Heart left ventricle (tissue), 16 donors: ENCODE results near the gene CHD2. TPM values are rescaled to one million over a fixed set of nuclear protein-coding genes. Genes with fewer than 3 reads are reported as not detected.

ENCODE experiments used
- ATAC-seq, 4 donors: fragments of 200-7000 bp; cut with Tn5 transposase; one replicate each; pipeline ENCODE4 v1.9.1; 2020 to 2022; ENCODE audit warnings: moderate library complexity in 4 of 4, mild to moderate bottlenecking in 3 of 4, moderate number of reproducible peaks in 1 of 4
- DNase-seq, 5 donors: peaks; one replicate each; pipeline ENCODE4 v3.0.0-alpha.2; 2020
- H3K27ac ChIP-seq, 12 donors: fragments of 200-600 bp; sonication (generic) in 4 of 12; one replicate each; pipeline versions ENCODE4 v1.5.0 to v1.8.0; 2016 to 2022; ENCODE audit warnings: mild to moderate bottlenecking in 2 of 12
- H3K27me3 ChIP-seq, 9 donors: fragments of 200-600 bp; sonication (generic) in 2 of 9; one replicate each; pipeline versions ENCODE4 v1.5.1 to v1.8.0; 2016 to 2022; ENCODE audit warnings: mild to moderate bottlenecking in 3 of 9
- H3K36me3 ChIP-seq, 9 donors: fragments of 200-600 bp; sonication (generic) in 2 of 9; one replicate each; pipeline versions ENCODE4 v1.5.0 to v1.8.0; 2018 to 2022; ENCODE audit warnings: mild to moderate bottlenecking in 2 of 9
- H3K4me1 ChIP-seq, 12 donors: fragments of 200-600 bp; sonication (generic) in 4 of 12; one replicate each; pipeline versions ENCODE4 v1.5.0 to v1.8.0; 2016 to 2022; ENCODE audit warnings: mild to moderate bottlenecking in 3 of 12
- H3K4me3 ChIP-seq, 12 donors: fragments of 200-600 bp; sonication (generic) in 4 of 12; one replicate each; pipeline versions ENCODE4 v1.5.0 to v1.8.0; 2017 to 2022; ENCODE audit warnings: mild to moderate bottlenecking in 9 of 12, moderate library complexity in 4 of 12
- H3K9me3 ChIP-seq, 12 donors: fragments of 200-600 bp; sonication (generic) in 4 of 12; one replicate each; pipeline versions ENCODE4 v1.5.0 to v1.8.0; 2016 to 2022; ENCODE audit warnings: mild to moderate bottlenecking in 1 of 12
- POLR2A ChIP-seq, 2 donors: fragments of 450-650 bp; IDR thresholded peaks; one replicate each; pipeline ENCODE4 v1.6.1; 2017; ENCODE audit warnings: antibody characterized with exemption in 2 of 2, mild to moderate bottlenecking in 2 of 2, moderate library complexity in 2 of 2
- WGBS, 4 donors: extraction: QIAGEN DNeasy Blood & Tissue Kit in 2 of 4; methylation state at CpG; one replicate each; pipeline versions ENCODE4 v1.1.5 to v1.1.7; 2013 to 2018; 5-methylcytosine and 5-hydroxymethylcytosine counted together
- intact Hi-C, 10 donors: fragments of 100-400 bp; cut with DNase I; formaldehyde crosslinking; loops; one replicate each; pipeline versions ENCODE4 v1.11.1 to v1.14.2; 2022
- polyA plus RNA-seq, 2 donors: library from polyadenylated mRNA; stranded (reverse); fragments of 200-250 nt; gene quantifications; one replicate each; pipeline ENCODE4 v1.2.3, GENCODE V29; 2013
- total RNA-seq, 9 donors: library from RNA; depleted of rRNA in 2 of 9; stranded (reverse); fragments of >200 nt in 2 of 9; fragmentation: NEBNext Ultra II Directional in 3 of 9; extraction: Animal tissue kit (Norgen Biotek cat#: 25700) in 3 of 9; gene quantifications; one replicate each; pipeline versions ENCODE4 v1.1.0 to v1.2.4, GENCODE V29; 2016 to 2023
- TF ChIP-seq, protein P1 (sequence below), 12 donors: fragments of 200-600 bp; sonication (generic) in 4 of 12; IDR thresholded peaks; one replicate each; pipeline versions ENCODE4 v1.5.0 to v1.8.0; 2018 to 2022; ENCODE audit warnings: antibody characterized with exemption in 12 of 12, mild to moderate bottlenecking in 5 of 12
- donor health status: ischemic (EF 13 %, LVEDD 7.1; RV severe dilation, severe dysfunction).
- donor health status: healthy with polysubstance abuse.
- donor health status: DM: no; HTN: yes; CAD: no.
- donor health status: DM: no; HTN: no; CAD: no.
- donor health status: ischemic (EF 25% LVEDD 6.9; RV normal size, moderate dysfunction).
- donor health status: ischemic (EF 25% LVEDD 5.7; RV mildly dilated, moderate dysfunction).
- donor health status: healthy.
- donor health status: DM: yes; HTN: yes; CAD: no.
- donor health status: ischemic (EF 35%, LVEDD 5.7; RV mildly dilated, moderate dysfunction).
- donor health status: nonischemic (EF 11% LVEDD 7.7; RV severe dilation, severe dysfunction).
- donor health status: DM: yes; HTN: yes; CAD: no.
- donor health status: PGD.
- donor health status: ischemic (EF 29% LVEDD 5.4; RV normal size, mild dysfunction).
- donor health status: nonischemic (EF 23%, LVEDD 6.1; RV moderate dilation, normal function).

The CHD2 gene
- total and polyA plus RNA-seq, 11 donors, result 23.1 to 76.8 (median 41.6) TPM

DNA sequence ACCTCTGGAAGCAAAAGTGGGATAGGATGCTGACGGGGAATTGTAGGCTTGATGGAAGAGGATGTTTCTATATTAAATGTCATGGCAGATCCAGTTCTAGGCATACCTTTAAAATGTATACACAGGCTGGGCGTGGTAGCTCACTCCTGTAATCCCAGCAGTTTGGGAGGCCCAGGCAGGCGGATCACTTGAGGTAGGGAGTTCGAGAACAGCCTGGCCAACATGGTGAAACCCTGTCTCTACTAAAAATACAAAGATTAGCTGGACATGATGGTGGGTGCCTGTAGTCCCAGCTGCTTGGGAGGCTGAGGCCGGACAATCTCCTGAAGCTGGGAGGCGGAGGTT is 8.6 kb downstream of the CHD2 start:
- 66 to 78% (median 72%) methylated on average over 6 of the region's 6 CpGs for WGBS, 4 donors
- no peaks in the 10 kb centered on the region for H3K27me3 ChIP-seq
- no peaks in the 10 kb centered on the region for H3K9me3 ChIP-seq
- no peak for ATAC-seq
- DNase-seq, result no peak
- H3K4me3 ChIP-seq, result peak overlapping the region in 9 of 12 donors; percentile 1 to 75 (median 15)
- peak overlapping the region; percentile 49 to 99 (median 94) for H3K27ac ChIP-seq
- TF ChIP-seq POLR2A (IDR thresholded peaks at IDR 0.05), result no peak
- TF ChIP-seq, protein P1, sequence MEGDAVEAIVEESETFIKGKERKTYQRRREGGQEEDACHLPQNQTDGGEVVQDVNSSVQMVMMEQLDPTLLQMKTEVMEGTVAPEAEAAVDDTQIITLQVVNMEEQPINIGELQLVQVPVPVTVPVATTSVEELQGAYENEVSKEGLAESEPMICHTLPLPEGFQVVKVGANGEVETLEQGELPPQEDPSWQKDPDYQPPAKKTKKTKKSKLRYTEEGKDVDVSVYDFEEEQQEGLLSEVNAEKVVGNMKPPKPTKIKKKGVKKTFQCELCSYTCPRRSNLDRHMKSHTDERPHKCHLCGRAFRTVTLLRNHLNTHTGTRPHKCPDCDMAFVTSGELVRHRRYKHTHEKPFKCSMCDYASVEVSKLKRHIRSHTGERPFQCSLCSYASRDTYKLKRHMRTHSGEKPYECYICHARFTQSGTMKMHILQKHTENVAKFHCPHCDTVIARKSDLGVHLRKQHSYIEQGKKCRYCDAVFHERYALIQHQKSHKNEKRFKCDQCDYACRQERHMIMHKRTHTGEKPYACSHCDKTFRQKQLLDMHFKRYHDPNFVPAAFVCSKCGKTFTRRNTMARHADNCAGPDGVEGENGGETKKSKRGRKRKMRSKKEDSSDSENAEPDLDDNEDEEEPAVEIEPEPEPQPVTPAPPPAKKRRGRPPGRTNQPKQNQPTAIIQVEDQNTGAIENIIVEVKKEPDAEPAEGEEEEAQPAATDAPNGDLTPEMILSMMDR (IDR thresholded peaks at IDR 0.05), result no peak
- intact Hi-C loops, result loop anchor here in 1 of 10 donors (5.0 kb wide), 1 partner anchor 76 kb away; no protein-coding TSS in a partner anchor
- H3K36me3 ChIP-seq, result peaks cover 0 to 20% (median 0%) of the 10 kb centered on the region in 9 donors
- peaks cover 31 to 92% (median 77%) of the 10 kb centered on the region in 12 donors for H3K4me1 ChIP-seq

DNA sequence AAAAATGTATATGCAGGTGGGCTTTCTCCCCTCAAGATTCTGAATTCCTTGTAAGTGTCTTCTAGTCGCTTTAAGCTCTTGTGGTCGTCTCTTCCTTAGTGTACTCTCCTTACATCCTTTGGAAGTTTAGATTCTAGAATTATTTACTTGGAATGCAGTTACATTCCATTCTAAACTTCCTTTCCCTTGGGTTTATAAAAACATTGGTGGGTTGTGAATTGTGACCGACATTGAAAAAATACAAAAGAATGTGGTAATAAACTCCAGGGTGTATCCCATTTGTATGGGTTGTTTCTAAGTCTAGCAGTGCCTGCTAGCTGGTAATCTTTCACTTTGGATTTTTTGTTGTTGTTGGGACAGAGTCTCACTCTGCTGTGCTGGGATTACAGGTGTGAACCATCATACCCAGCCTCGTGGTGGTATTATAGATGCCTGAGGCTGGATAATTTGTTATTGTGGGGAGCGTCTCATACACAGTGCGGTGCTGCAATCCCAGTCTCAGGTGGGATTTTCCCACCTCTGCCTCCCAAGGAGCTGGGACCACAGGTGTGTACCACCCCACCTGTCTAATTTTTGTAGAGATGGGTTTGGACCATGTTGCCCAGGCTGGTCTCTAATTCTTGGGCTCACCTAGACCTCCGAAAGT is 9.1 kb downstream of the CHD2 start:
- H3K4me3 ChIP-seq, result peak overlapping the region in 3 of 12 donors; percentile 6 to 61 (median 15)
- no peak for TF ChIP-seq POLR2A (IDR thresholded peaks at IDR 0.05)
- TF ChIP-seq, protein P1 (IDR thresholded peaks at IDR 0.05), result no peak
- H3K27ac ChIP-seq, result peak overlapping the region; percentile 49 to 99 (median 94)
- H3K4me1 ChIP-seq, result peaks cover 34 to 96% (median 80%) of the 10 kb centered on the region in 12 donors
- no peak for ATAC-seq
- intact Hi-C loops, result loop anchor here in 1 of 10 donors (5.0 kb wide), 1 partner anchor 77 kb away; no protein-coding TSS in a partner anchor
- no peaks in the 10 kb centered on the region for H3K27me3 ChIP-seq
- 47 to 62% (median 50%) methylated on average over 7 of the region's 7 CpGs for WGBS, 4 donors
- H3K36me3 ChIP-seq, result peaks cover 0 to 20% (median 0%) of the 10 kb centered on the region in 9 donors
- no peak for DNase-seq
- H3K9me3 ChIP-seq, result no peaks in the 10 kb centered on the region

DNA sequence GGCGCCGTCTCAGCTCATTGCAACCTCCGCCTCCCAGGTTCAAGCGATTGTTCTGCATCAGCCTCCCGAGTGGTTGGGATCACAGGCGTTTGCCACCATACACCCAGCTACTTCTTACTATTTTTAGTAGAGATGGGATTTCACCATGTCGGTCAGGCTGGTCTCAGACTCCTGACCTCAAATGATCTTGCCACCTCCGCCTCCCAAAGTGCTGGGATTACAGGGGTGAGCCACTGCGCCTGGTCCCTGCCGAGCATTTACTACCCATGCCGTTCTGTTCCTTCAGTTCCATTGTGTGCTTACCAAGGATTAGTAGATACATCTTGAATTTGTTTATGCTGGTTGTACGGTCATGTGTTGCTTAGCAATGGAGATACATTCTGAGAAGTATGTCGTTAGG is 10.3 kb downstream of the CHD2 start:
- no peaks in the 10 kb centered on the region for H3K27me3 ChIP-seq
- peak overlapping the region in 2 of 12 donors; percentile 0 to 2 for H3K4me3 ChIP-seq
- peaks cover 0 to 20% (median 0%) of the 10 kb centered on the region in 9 donors for H3K36me3 ChIP-seq
- 67 to 82% (median 75%) methylated on average over 13 of the region's 13 CpGs for WGBS, 4 donors
- intact Hi-C loops, result no loop called here
- peak in 1 of 5 donors; percentile 20 for DNase-seq
- peak overlapping the region in 9 of 12 donors; percentile 20 to 99 (median 92) for H3K27ac ChIP-seq
- H3K9me3 ChIP-seq, result no peaks in the 10 kb centered on the region
- ATAC-seq, result peak in 1 of 4 donors; percentile 8
- TF ChIP-seq, protein P1 (IDR thresholded peaks at IDR 0.05), result no peak
- TF ChIP-seq POLR2A (IDR thresholded peaks at IDR 0.05), result no peak
- H3K4me1 ChIP-seq, result peaks cover 32 to 100% (median 85%) of the 10 kb centered on the region in 12 donors

DNA sequence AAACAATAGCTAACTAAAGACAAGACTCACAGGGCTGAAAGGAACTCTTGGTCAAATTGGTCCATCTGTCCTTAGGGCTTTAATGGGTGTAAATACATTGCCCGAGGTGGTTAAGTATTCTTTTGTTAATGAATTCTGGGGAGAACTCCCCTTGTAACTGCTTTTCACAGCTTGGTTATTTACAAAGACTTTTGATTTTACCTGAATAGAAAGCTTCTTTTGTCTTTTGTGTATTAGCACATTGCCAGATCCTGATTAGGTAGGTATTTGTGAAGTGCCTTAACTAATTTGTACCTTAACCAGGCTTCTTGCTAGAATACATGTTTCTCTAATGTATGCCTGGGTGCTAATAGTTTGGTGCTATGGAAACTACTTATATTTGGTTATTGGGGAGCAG is 14.0 kb downstream of the CHD2 start:
- TF ChIP-seq POLR2A (IDR thresholded peaks at IDR 0.05), result no peak
- TF ChIP-seq, protein P1 (IDR thresholded peaks at IDR 0.05), result no peak
- H3K4me1 ChIP-seq, result peaks cover 15 to 100% (median 80%) of the 10 kb centered on the region in 12 donors
- ATAC-seq (no peak), DNase-seq (no peak)
- no peaks in the 10 kb centered on the region for H3K9me3 ChIP-seq
- peak overlapping the region in 1 of 12 donors; percentile 34 for H3K4me3 ChIP-seq
- intact Hi-C loops, result loop anchor here in 1 of 10 donors (1.0 kb wide), 1 partner anchor 10 kb away; no protein-coding TSS in a partner anchor
- H3K27me3 ChIP-seq, result no peaks in the 10 kb centered on the region
- WGBS, 4 donors, result 67 to 83% (median 71%) methylated on average over 1 of the region's 1 CpG
- H3K36me3 ChIP-seq, result peaks cover 0 to 23% (median 0%) of the 10 kb centered on the region in 9 donors
- peak overlapping the region in 10 of 12 donors; percentile 0 to 99 (median 24) for H3K27ac ChIP-seq
